ENCODE results near the gene NOS1.
"Not testable (repeated sequence)": the region's sequence is repeated elsewhere in the genome, so short reads cannot be mapped to it uniquely, and the experiment has no call there.

Gene NOS1

GRCh38 chr12:117202033-117202432, 159.4 kb downstream of the NOS1 start:
- no peak for ATAC-seq

- not testable (repeated sequence) for ATAC-seq
Measured at GRCh38 chr12:117199956-117200744, 161.3 kb downstream of the NOS1 start.

GRCh38 chr12:117196334-117196733, 165.1 kb downstream of the NOS1 start:
- not testable (repeated sequence) for ATAC-seq

GRCh38 chr12:117195027-117195426, 166.4 kb downstream of the NOS1 start:
- ATAC-seq: not testable (repeated sequence)

GRCh38 chr12:117193903-117194302, 167.5 kb downstream of the NOS1 start:
- no peak for ATAC-seq

- not testable (repeated sequence) for ATAC-seq
Measured at GRCh38 chr12:117192581-117192980, 168.8 kb downstream of the NOS1 start.

- ATAC-seq: no peak
Measured at GRCh38 chr12:117192057-117192456, 169.4 kb downstream of the NOS1 start.

GRCh38 chr12:117190210-117190781, 171.1 kb downstream of the NOS1 start, which contains the start of gene FBXO21:
FBXO21 (minus strand) TSS chr12:117190470; CDS start chr12:117190456, 14 bp downstream.
- peak; percentile 92 to 95 for ATAC-seq

GRCh38 chr12:117189725-117190209, 171.7 kb downstream of the NOS1 start:
- peak; percentile 6 to 12 for ATAC-seq

GRCh38 chr12:117188961-117189724, 172.3 kb downstream of the NOS1 start:
- ATAC-seq: no peak

- no peak for ATAC-seq
Measured at GRCh38 chr12:117188121-117188665, 173.2 kb downstream of the NOS1 start.

GRCh38 chr12:117187421-117187820, 174.0 kb downstream of the NOS1 start:
- ATAC-seq: no peak

- ATAC-seq: no peak
Measured at GRCh38 chr12:117182866-117183265, 178.6 kb downstream of the NOS1 start.

- not testable (repeated sequence) for ATAC-seq
Measured at GRCh38 chr12:117181468-117181843, 180.0 kb downstream of the NOS1 start.

- no peak for ATAC-seq
Measured at GRCh38 chr12:117180758-117181467, 180.5 kb downstream of the NOS1 start.

- ATAC-seq: no peak
Measured at GRCh38 chr12:117178745-117179144, 182.7 kb downstream of the NOS1 start.

- no peak for ATAC-seq
Measured at GRCh38 chr12:117178301-117178700, 183.1 kb downstream of the NOS1 start.

GRCh38 chr12:117172168-117172567, 189.3 kb downstream of the NOS1 start:
- no peak for ATAC-seq

GRCh38 chr12:117171499-117172162, 189.8 kb downstream of the NOS1 start:
- no peak for ATAC-seq

GRCh38 chr12:117169548-117169947, 191.9 kb downstream of the NOS1 start:
- no peak for ATAC-seq

- ATAC-seq: no peak
Measured at GRCh38 chr12:117168976-117169375, 192.4 kb downstream of the NOS1 start.

- ATAC-seq: no peak
Measured at GRCh38 chr12:117167769-117168168, 193.7 kb downstream of the NOS1 start.
